ENCODE data around the gene SH3GL1.

Gene SH3GL1

DNA sequence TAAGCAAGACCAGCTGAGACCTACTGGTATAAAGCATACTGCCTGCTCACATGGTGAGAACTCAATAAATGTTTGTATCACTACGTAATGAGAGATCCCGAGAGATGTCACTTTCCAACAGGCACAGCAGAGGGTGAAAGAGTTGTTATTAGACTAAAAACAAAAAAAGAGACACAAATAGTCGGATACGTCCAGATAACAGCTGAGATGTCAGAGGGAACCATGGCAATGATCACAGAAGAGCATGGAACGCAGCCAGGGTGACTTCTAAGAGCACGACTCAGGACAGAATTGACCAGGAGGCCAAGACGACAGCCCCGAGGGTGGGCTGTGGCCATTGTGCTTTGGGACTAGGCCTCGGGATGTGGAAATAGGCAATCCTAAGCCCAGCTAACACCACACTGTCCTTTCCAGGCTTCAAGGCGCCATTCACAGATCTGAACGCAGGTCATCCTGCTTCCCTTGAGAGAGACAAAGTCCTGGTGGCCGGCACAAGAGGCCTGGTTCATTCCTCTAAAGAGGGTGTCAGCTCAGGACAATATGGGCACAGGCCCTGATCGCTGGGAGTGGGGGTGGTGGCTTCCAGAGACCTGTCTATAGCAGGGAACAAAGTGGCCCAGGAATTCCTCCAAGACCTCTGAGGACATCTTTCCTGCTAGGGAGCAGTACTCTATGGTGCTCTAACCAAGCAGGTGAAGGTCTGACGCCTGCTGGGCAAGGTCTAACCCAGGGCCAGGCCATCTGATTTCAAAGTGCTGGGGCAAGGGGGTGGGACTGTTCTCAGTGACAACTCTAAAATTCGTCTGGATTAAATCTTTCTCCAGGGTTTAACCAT, 3.2 kb downstream of the SH3GL1 start:
- DNase-seq (ENCODE audit: low spot score): no peak

GRCh38 chr19:4393947-4394590, 6.3 kb downstream of the SH3GL1 start:
- DNase-seq (ENCODE audit: low spot score): no peak

DNA sequence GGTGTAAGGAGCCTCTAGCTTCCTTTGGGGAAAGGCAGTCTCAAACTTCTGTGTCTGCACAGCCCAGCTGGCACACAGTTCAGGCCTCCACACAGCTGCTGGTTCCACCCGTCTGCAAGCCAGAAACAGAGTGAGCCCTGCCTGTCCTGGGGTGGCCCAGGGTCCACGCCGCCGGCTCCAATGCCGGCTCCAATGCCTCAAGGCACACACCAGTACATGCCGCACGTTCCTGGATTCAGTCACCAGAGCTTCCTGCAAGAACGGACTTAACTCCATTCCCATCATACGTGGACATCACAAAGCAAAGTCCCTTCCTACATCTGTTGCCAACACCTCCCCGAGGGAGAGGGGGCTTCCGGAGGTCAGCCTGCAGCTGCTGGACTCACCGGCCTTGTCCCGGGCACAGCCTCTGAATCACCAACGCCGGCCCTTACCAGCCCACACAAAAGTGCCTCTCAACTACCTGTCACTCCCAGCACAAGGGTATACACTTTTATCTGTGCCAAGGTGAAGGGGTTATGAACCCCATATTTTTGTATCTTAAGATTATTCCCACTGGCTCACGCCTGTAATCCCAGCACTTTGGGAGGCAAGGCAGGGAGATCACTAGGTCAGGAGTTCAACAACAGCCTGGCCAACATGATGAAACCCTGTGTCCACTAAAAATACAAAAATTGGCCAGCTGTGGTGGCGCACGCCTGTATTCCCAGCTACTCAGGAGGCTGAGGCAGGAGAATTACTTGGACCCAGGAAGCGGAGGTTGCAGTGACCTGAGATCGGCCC, 8.5 kb downstream of the SH3GL1 start:
- DNase-seq (ENCODE audit: low spot score): no peak

DNA sequence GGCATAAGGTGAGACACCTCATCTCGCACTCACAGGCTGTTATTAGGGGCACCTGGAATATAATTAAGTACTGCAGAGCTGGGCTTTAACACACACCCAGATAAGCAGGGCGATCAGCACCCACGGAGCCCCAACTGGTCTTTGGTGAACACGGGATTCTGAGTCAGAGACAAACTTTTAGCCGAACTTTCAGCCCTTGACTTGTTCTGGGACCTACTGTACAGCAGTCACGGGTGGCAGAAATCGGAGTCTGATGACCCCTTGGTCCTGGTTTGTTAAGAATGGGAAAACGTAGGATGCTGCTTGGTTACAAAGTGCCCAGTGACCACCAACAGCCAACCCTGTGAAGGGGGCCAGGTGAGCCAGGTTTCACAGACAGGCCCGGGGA, 9.0 kb downstream of the SH3GL1 start:
- no peak for DNase-seq (ENCODE audit: low spot score)

DNA sequence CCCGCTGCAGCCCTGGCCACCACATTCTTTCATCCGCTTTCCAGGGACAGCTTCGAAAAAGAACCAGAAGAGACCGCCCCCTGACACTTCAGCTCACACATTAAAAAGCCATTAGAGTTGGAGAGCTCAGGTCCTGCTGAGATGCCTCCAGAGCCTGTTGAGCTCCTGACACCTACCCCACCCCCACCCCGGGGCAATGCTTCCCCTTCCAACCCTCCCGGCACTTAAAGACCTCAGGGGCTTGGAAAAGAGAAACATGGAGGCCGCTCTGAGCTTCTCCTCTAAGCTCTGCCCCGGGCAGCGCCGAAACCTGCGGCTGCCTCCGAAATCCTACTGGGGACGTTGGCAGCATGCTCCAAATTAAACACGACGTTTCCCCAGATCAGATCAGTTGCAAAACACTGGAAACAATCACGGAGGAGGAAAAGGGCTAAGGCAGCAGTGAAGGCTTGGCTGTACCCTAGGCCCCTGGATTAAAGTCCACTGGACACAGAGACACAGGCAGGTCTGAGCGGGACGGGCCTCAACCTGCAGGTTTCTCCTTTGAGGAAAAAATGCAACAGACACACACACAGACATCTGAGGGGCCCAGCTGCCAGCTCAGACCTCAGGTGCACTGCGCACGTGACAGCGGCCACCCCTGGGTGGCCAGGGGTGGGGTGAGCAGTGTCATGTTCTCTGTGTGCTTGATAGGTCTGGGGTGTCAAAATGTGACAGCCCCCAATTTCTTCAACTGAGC, 9.6 kb downstream of the SH3GL1 start:
- DNase-seq (ENCODE audit: low spot score): no peak

- DNase-seq (ENCODE audit: low spot score): no peak
Measured at GRCh38 chr19:4390017-4390566, 10.3 kb downstream of the SH3GL1 start.

- DNase-seq (ENCODE audit: low spot score): no peak
Measured at GRCh38 chr19:4389511-4390016, 10.8 kb downstream of the SH3GL1 start.

DNA sequence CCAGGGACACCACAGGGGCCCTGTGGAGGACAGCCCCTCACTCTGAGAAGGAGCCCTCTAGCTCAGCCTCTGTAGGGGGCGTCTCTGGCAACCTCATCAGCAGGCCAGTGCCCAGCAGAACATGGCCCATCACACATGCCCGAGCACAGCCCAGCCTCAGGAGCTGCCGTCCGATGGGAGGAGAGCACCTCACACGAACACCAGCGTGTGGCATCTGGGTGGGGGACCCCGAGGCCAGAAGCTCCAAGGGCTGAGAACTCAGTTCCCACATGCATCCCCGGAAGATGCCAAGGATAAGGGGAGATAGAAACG, 11.3 kb downstream of the SH3GL1 start:
- no peak for DNase-seq (ENCODE audit: low spot score)

DNA sequence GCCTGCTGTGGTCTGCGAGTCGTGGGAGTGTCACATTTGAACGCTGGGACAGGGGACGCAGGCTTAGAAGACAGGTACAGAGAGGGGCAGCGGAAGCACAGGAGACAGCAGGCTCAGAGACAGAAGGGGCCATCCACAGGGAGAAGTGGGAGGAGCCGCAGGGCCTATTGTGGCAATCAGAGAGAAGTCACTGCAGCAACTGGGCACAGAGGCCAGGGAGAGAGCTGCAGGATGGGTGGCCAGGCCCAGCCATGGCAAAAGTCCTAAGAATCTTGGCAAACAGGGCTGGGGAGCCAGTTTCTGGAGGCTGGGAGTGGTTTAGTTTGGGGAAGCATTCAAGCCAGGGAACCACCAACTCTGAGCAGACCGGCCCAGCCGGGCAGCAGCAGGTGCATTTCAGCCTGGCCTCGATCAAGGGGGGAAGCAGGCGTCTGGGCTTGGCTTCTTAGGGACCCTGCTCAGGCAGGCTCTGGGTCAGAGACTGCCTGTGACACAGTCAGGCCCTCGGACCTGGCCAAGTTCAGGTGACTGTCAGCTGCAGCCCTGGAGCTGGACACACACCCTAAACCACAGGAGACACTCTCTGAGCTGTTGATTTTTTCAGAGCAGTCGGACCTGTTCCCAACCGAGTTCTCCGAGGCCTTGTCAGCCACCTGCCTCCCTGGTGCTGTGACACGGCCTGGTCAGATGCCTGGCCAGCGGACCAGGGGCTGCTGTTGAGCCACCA, 11.8 kb downstream of the SH3GL1 start:
- DNase-seq (ENCODE audit: low spot score): no peak

DNA sequence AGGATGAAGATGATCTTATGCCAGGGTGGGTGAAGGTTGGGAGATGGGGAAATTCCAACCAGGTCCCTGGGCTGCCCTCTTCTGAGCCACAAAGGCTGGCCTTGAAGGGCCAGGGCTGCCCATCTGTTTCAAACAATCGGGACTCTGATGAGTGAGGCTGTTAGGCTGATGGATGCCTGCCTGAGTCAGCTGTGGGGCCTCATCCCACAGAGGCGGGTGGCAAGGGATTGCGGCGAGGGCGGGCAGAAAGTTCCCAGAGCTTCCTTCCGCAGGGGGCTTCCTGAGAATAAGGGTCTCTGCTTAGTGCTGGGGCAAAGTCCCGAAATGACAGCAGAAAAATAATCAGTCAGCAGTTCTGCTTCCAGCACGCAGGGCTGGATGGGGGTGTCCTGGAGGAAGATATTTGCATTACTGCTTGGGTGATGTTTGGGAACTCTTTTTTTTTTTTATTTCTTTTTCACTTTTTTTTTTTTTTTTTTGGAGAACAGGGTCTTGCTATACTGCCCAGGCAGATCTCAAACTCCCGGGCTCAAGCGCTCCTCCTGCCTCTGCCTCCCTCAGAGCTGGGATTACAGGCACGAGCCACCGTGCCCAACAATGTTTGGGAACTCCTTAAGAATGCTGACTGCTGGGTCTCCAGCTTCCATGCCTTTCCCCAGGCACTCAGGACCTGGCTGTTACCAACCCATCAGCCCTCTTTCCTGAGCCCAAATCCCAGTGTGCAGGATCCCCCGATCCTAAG, 14.1 kb downstream of the SH3GL1 start:
- no peak for DNase-seq (ENCODE audit: low spot score)

DNA sequence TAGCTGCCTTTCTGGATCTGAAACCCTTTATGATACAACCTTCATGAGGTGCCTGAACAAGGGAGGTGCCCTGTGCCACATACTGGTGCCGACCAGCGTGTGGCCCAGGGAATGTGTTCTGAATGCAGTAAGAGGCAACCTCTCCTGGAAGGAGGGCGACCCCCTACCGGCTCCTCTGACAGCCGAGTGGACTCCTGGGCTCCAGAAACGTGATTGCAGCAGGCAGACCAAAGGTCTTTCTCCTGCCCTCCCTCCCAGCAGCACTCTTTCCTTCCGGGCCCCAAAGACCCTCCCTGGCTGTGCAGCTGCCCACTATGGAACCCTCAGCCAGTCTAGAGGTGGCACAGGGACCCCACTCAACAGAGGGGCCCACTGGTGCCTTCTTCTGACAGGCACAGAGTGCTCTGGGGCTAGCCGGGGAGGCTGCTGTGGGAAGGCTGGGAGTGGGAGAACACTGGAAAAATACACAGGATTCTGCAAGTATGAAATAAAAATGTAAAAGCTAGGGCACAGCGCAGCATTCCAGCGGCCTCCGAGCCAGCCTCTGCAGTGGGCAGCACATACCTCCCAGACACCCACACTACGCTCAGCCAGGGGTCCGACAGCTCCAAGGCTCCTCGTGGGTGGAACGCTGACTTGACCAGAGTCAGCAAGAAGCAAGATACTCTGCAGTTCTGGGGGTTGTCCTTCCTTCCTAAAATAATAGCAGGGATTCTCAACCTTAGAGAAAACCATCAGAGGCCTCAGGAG, 14.9 kb downstream of the SH3GL1 start:
- no peak for DNase-seq (ENCODE audit: low spot score)

- DNase-seq (ENCODE audit: low spot score): no peak
Measured at GRCh38 chr19:4380254-4380727, 20.1 kb downstream of the SH3GL1 start.

GRCh38 chr19:4379383-4380253, 20.7 kb downstream of the SH3GL1 start:
- no peak for DNase-seq (ENCODE audit: low spot score)

DNA sequence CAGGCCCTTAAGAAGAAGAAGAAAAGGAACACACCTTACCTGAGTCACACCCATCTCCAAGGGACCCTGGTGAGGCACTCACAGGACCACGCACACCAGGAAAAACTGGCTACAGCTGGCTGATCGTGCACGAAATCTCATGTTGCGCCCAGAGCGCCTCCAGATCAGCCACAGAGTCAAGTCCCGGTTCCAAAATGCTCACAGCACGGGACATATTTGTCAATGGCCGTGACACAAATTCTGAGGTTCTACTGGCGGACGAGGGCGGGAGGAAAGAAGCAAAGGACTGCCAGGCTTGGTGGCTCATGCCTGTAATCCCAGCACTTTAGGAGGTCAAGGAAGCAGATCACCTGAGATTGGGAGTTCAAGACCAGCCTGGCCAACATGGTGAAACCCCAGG, 21.5 kb downstream of the SH3GL1 start:
- no peak for DNase-seq (ENCODE audit: low spot score)

GRCh38 chr19:4376991-4377781, 23.2 kb downstream of the SH3GL1 start:
- no peak for DNase-seq (ENCODE audit: low spot score)

DNA sequence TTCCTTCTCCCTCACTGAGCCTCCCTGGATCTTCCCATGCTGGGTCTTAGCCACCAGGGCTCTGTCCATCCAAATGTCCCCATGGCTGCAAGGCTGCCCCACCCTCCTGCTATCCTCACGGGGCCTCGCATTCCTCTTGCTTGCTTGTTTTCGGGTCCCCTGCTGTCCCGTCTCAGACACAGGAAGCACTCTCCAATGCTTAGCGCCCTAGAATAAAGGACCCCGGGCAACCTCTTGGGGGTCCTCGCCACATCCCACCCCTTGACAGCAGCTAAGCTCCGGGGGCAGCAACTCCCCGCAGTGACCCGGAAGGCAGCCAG, 23.7 kb downstream of the SH3GL1 start:
- DNase-seq (ENCODE audit: low spot score): no peak

DNA sequence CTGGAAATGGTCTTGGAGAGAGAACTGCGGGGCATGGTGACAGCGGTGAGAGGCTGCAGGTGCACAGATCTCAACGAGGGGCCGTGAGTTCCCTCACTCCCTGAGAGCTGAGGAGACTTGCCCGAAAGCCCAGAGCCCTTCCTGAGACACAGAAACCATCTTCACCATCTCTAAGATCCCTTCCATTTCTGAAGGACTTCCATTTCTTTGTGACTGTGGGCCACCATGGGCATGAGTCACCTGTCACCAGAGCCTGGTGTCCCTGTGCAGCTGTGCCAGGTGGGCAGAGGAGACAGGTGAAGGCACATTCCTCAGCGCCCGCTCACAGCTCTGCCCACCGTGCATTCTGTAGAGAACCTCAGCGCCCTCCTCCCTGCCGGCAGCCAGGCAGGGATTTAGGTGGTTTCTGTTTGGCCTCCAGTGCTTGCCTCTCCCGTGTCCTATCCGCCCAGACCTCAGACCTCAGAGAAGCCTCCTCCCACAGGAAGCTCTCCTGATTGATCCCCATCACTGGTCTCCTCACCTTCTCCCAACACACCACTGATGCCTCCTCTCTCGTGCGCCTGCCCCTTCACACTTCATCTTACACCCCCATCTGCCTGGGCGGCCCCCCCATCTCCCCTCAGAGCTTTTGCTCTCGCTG, 24.2 kb downstream of the SH3GL1 start:
- DNase-seq (ENCODE audit: low spot score): no peak

Data from RKO (cell line).